ENCODE results near the gene FNIP2.
"Not testable (repeated sequence)": the region's sequence is repeated elsewhere in the genome, so short reads cannot be mapped to it uniquely, and the experiment has no call there.

FNIP2 gene

GRCh38 chr4:158952221-158952774 lies 183.5 kb downstream of the FNIP2 start:
- not testable (repeated sequence) for DNase-seq (ENCODE audit: low read depth in 2 of 3, low spot score in 2 of 3)

GRCh38 chr4:158956345-158956744 lies 187.5 kb downstream of the FNIP2 start:
- not testable (repeated sequence) for DNase-seq (ENCODE audit: low read depth in 2 of 3, low spot score in 2 of 3)

- DNase-seq (ENCODE audit: low read depth in 2 of 3, low spot score in 2 of 3), result not testable (repeated sequence)
Measured at GRCh38 chr4:158956918-158957317, 188.1 kb downstream of the FNIP2 start.

Measured in activated CD8-positive, alpha-beta memory T cell treated with anti-CD3 and anti-CD28 coated beads for 48 hours (primary cell).